H1 (cell line): ENCODE measurements around the gene RESF1. TPM values are rescaled to one million over a fixed set of nuclear protein-coding genes. Genes with fewer than 3 reads are reported as not detected.

Source experiments
- CTCF ChIA-PET: fragments of 300-600 bp; sonication (Branson Sonifier 250); formaldehyde crosslinking; loops from one replicate; lab custom pipeline; 2021; ENCODE audit not compliant: partially characterized antibody; lab: Charles Lee
- POLR2A ChIA-PET: fragments of 300-600 bp; sonication (Branson Sonifier 250); formaldehyde crosslinking; loops from one replicate; lab custom pipeline; 2021; ENCODE audit warnings: inconsistent platforms; ENCODE audit not compliant: partially characterized antibody; lab: Charles Lee
- DNase-seq, 2 experiments: peaks; one replicate each; pipeline versions ENCODE4 v3.0.0 to v3.0.0-alpha.2; 2010 to 2022; ENCODE audit warnings: low spot score in 2 of 2, low read depth in 1 of 2, mixed read lengths in 1 of 2
- FAIRE-seq: peaks from 2 replicates; lab custom pipeline; 2011; peaks lifted over from hg19 to GRCh38; lab: Jason Lieb, UNC
- H2AFZ ChIP-seq: 2 replicates; pipeline ENCODE4 v1.8.1; 2012; ENCODE audit warnings: low read length, inconsistent platforms
- H2AK5ac ChIP-seq: 2 replicates; pipeline ENCODE4 v1.6.1; 2013; ENCODE audit warnings: low read depth, low read length
- H2BK120ac ChIP-seq: replicated peaks from 2 replicates; pipeline ENCODE3; 2013; ENCODE audit warnings: low read depth, low read length, inconsistent platforms
- H2BK12ac ChIP-seq: 2 replicates; pipeline ENCODE4 v1.6.1; 2013; ENCODE audit warnings: low read depth, low read length
- H2BK15ac ChIP-seq: 2 replicates; pipeline ENCODE4 v1.6.1; 2013; ENCODE audit warnings: low read length
- H2BK20ac ChIP-seq: 2 replicates; pipeline ENCODE4 v1.6.1; 2013; ENCODE audit warnings: low read length
- H2BK5ac ChIP-seq: 2 replicates; pipeline ENCODE4 v1.6.1; 2013; ENCODE audit warnings: low read depth, low read length
- H3K14ac ChIP-seq: 2 replicates; pipeline ENCODE4 v1.6.1; 2013; ENCODE audit warnings: inconsistent platforms; ENCODE audit not compliant: insufficient read length
- H3K18ac ChIP-seq: 2 replicates; pipeline ENCODE4 v1.6.1; 2013; ENCODE audit warnings: low read length; ENCODE audit errors: extremely low read depth
- H3K23ac ChIP-seq: 2 replicates; pipeline ENCODE4 v1.6.1; 2013; ENCODE audit warnings: inconsistent platforms; ENCODE audit not compliant: insufficient read length
- H3K23me2 ChIP-seq: 2 replicates; pipeline ENCODE4 v1.6.1; 2013; ENCODE audit warnings: low read depth, low read length
- H3K27ac ChIP-seq: 2 replicates; pipeline ENCODE4 v1.6.1; 2011; ENCODE audit warnings: low read depth, low read length, inconsistent platforms
- H3K27me3 ChIP-seq, 4 experiments: replicated peaks in 1 of 4; 1 replicate in 1 of 4; 2 replicates in 3 of 4; pipeline versions ENCODE4 v1.6.1 to v1.8.1; 2011 to 2013; ENCODE audit warnings: low read length in 3 of 4, mild to moderate bottlenecking in 3 of 4, inconsistent platforms in 2 of 4, mixed read lengths in 2 of 4, moderate library complexity in 1 of 4; ENCODE audit not compliant: control insufficient read depth in 3 of 4, insufficient read depth in 3 of 4; ENCODE audit errors: extremely low read depth in 1 of 4
- H3K36me3 ChIP-seq, 4 experiments: 2 replicates each; pipeline versions ENCODE4 v1.6.1 to v1.8.1; 2011 to 2013; ENCODE audit warnings: mild to moderate bottlenecking in 4 of 4, low read length in 3 of 4, moderate library complexity in 2 of 4, control low read depth in 1 of 4, inconsistent platforms in 1 of 4; ENCODE audit not compliant: insufficient read depth in 4 of 4, control insufficient read depth in 2 of 4
- H3K4ac ChIP-seq: replicated peaks from 2 replicates; pipeline ENCODE3; 2013; ENCODE audit warnings: low read length, low read depth, mixed read lengths, inconsistent platforms; ENCODE audit not compliant: insufficient read length
- H3K4me1 ChIP-seq, 4 experiments: replicated peaks in 1 of 4; 1 replicate in 1 of 4; 2 replicates in 3 of 4; pipeline versions ENCODE4 v1.6.1 to v1.8.1; 2011 to 2013; ENCODE audit warnings: low read length in 3 of 4, inconsistent platforms in 2 of 4, mixed read lengths in 1 of 4; ENCODE audit not compliant: insufficient read depth in 4 of 4, control insufficient read depth in 3 of 4
- H3K4me2 ChIP-seq, 2 experiments: 2 replicates each; pipeline versions ENCODE4 v1.6.1 to v1.8.1; 2011 to 2013; ENCODE audit warnings: low read depth in 2 of 2, low read length in 2 of 2, control low read depth in 1 of 2, inconsistent platforms in 1 of 2, mild to moderate bottlenecking in 1 of 2; ENCODE audit not compliant: insufficient read depth in 1 of 2
- H3K4me3 ChIP-seq, 4 experiments: fragments of 200-600, 300-600 bp in 1 of 4; sonication (generic), shearing (Covaris generic), sonication (Bioruptor Twin) in 1 of 4; 2 replicates each; pipeline versions ENCODE4 v1.5.1 to v1.8.1; 2011 to 2016; ENCODE audit warnings: low read length in 4 of 4, low read depth in 3 of 4, control low read depth in 2 of 4, inconsistent platforms in 2 of 4, mild to moderate bottlenecking in 2 of 4, mixed read lengths in 1 of 4, moderate library complexity in 1 of 4; ENCODE audit not compliant: insufficient read depth in 2 of 4; ENCODE audit errors: extremely low read depth in 1 of 4
- H3K56ac ChIP-seq: replicated peaks from 2 replicates; pipeline ENCODE3; 2013; ENCODE audit warnings: low read depth, mild to moderate bottlenecking, mixed read lengths, low read length, inconsistent platforms; ENCODE audit not compliant: insufficient read length
- H3K79me1 ChIP-seq: 2 replicates; pipeline ENCODE4 v1.6.1; 2013; ENCODE audit warnings: low read depth, low read length, control low read depth
- H3K79me2 ChIP-seq, 2 experiments: 2 replicates each; pipeline versions ENCODE4 v1.6.1 to v1.8.1; 2012 to 2013; ENCODE audit warnings: low read length in 2 of 2, mild to moderate bottlenecking in 2 of 2, inconsistent platforms in 1 of 2; ENCODE audit not compliant: insufficient read depth in 2 of 2, control insufficient read depth in 1 of 2
- H3K9ac ChIP-seq, 4 experiments: replicated peaks in 1 of 4; 1 replicate in 1 of 4; 2 replicates in 3 of 4; pipeline versions ENCODE4 v1.6.1 to v1.8.1; 2011 to 2013; ENCODE audit warnings: low read depth in 3 of 4, low read length in 3 of 4, control low read depth in 2 of 4, mild to moderate bottlenecking in 2 of 4, moderate library complexity in 2 of 4, inconsistent platforms in 1 of 4; ENCODE audit errors: extremely low read depth in 1 of 4
- H3K9me3 ChIP-seq, 2 experiments: 2 replicates each; pipeline versions ENCODE4 v1.6.1 to v1.8.1; 2012 to 2013; ENCODE audit warnings: mild to moderate bottlenecking in 2 of 2, moderate library complexity in 2 of 2, control low read depth in 1 of 2, inconsistent platforms in 1 of 2, low read depth in 1 of 2, low read length in 1 of 2, mixed read lengths in 1 of 2; ENCODE audit not compliant: insufficient read depth in 2 of 2
- H4K20me1 ChIP-seq, 2 experiments: replicated peaks in 1 of 2; 2 replicates each; pipeline versions ENCODE3 to v1.8.1; 2011 to 2013; ENCODE audit warnings: inconsistent platforms in 2 of 2, low read length in 2 of 2, mild to moderate bottlenecking in 1 of 2; ENCODE audit not compliant: insufficient read depth in 2 of 2, control insufficient read depth in 1 of 2
- H4K5ac ChIP-seq: 2 replicates; pipeline ENCODE4 v1.6.1; 2013; ENCODE audit warnings: low read length, low read depth, mixed read lengths, inconsistent platforms; ENCODE audit not compliant: insufficient read length
- H4K8ac ChIP-seq: 2 replicates; pipeline ENCODE4 v1.8.0; 2013; ENCODE audit warnings: mild to moderate bottlenecking, moderate library complexity, low read length, inconsistent platforms; ENCODE audit not compliant: insufficient read depth; ENCODE audit errors: extremely low read depth
- H4K91ac ChIP-seq: replicated peaks from 2 replicates; pipeline ENCODE3; 2013; ENCODE audit warnings: low read length, mixed read lengths, inconsistent platforms; ENCODE audit not compliant: insufficient read length
- ASH2L ChIP-seq: fragments of 200-600, 300-600 bp; sonication (generic); IDR thresholded peaks from one replicate; pipeline ENCODE4 v1.7.1; 2017; ENCODE audit warnings: low read length
- TBP ChIP-seq: IDR thresholded peaks from 2 replicates; pipeline ENCODE4 v1.6.1; 2011; ENCODE audit warnings: low read depth, low read length, improper control_type of control experiment
- WGBS, 2 experiments: shearing (Covaris generic) in 1 of 2; methylation state at CpG; one replicate each; pipeline versions ENCODE4 v1.1.6 to v1.1.7; 2013 to 2015; ENCODE audit warnings: low lambda C conversion rate in 2 of 2, mixed read lengths in 2 of 2, inconsistent platforms in 1 of 2, low coverage in 1 of 2, missing lambda C conversion rate in 1 of 2; ENCODE audit not compliant: insufficient replicate concordance in 2 of 2, insufficient coverage in 1 of 2, insufficient read length in 1 of 2; ENCODE audit errors: extremely low coverage in 1 of 2, missing lambda C conversion rate in 1 of 2; 5-methylcytosine and 5-hydroxymethylcytosine counted together
- polyA plus RNA-seq, 7 experiments: library from polyadenylated mRNA; depleted of rRNA in 3 of 7; stranded (reverse) in 5 of 7; unstranded in 2 of 7; fragments of >200 nt in 5 of 7; fragments of 200-250 nt in 2 of 7; gene quantifications; 1 replicate in 5 of 7; 2 replicates in 1 of 7; 4 replicates in 1 of 7; pipeline versions ENCODE4 v1.2.1 to v1.2.3, GENCODE V29; 2011 to 2013; ENCODE audit warnings: missing spikeins in 2 of 7, mixed read lengths in 2 of 7
- total RNA-seq: library from RNA; stranded (reverse); fragmentation: NEBNext Ultra II Directional; extraction: Animal tissue kit (Norgen Biotek cat#: 25700); gene quantifications from 2 replicates; pipeline ENCODE4 v1.2.1, GENCODE V29; 2021

Gene RESF1
- total and polyA plus RNA-seq, 2 of the 8 experiments (the other 6 are each of a cell fraction or from before 2014, with no cell fraction given), result 64.3 to 128 TPM

GRCh38 chr12:31991146-31991545 lies 31.9 kb downstream of the RESF1 start:
- POLR2A ChIA-PET, result interaction anchor here (1.2 to 3.6 kb wide), 3 partner anchors 10 to 24 kb away, joined by 3 to 10 read pairs (median 3); no protein-coding TSS in a partner anchor
- WGBS, 2 experiments, result 83% methylated on average over 1 of the region's 1 CpG; no CpG with 5 or more reads in 1 of the 2 experiments

More at GRCh38 chr12:31991146-31991545, 31.9 kb downstream of the RESF1 start:
- FAIRE-seq, result no peak
- Histone ChIP-seq H3K56ac (no peak overlapping the region), H2AFZ (no peak overlapping the region), H4K20me1 (peaks cover 0 to 3% of the 10 kb centered on the region in 2 experiments), H3K23me2 (no peaks in the 10 kb centered on the region), H3K79me1 (peaks cover 5% of the 10 kb centered on the region; the same call in 1 of the 2 replicates), H3K27ac (no peak overlapping the region), H4K5ac (no peak overlapping the region), H3K18ac (no peak overlapping the region), H2AK5ac (no peak overlapping the region), H2BK5ac (no peak overlapping the region), H4K8ac (no peak overlapping the region), H2BK120ac (no peak overlapping the region)
- no peak for TF ChIP-seq ASH2L
- TF ChIP-seq TBP, result no peak
- TF ChIP-seq, all 59 proteins: peak for 0
- Histone ChIP-seq H3K4ac (no peak overlapping the region), H3K14ac (no peak overlapping the region), H3K4me3 (no peak overlapping the region), H4K91ac (no peak overlapping the region), H3K4me2 (no peak overlapping the region), H3K27me3 (no peaks in the 10 kb centered on the region), H3K36me3 (peaks cover 5 to 79% (median 23%) of the 10 kb centered on the region in 4 experiments), H2BK15ac (no peak overlapping the region), H3K9ac (no peak overlapping the region), H3K4me1 (no peaks in the 10 kb centered on the region; a peak in 1 of 7 replicates), H3K23ac (no peak overlapping the region), H2BK12ac (no peak overlapping the region), H3K9me3 (no peaks in the 10 kb centered on the region), H2BK20ac (no peak overlapping the region), H3K79me2 (peaks cover 0 to 28% of the 10 kb centered on the region in 2 experiments; a peak in 2 of 4 replicates)
- CTCF ChIA-PET, result interaction anchor here (3.6 kb wide), 1 partner anchor 12 kb away, joined by 11 read pairs; no protein-coding TSS in a partner anchor
- no peak for DNase-seq
